Measurements from ENCODE around the gene SAMD14.
A peak's percentile ranks its signal among the peaks of the same experiment; 100 is the strongest.

Gene SAMD14

DNA sequence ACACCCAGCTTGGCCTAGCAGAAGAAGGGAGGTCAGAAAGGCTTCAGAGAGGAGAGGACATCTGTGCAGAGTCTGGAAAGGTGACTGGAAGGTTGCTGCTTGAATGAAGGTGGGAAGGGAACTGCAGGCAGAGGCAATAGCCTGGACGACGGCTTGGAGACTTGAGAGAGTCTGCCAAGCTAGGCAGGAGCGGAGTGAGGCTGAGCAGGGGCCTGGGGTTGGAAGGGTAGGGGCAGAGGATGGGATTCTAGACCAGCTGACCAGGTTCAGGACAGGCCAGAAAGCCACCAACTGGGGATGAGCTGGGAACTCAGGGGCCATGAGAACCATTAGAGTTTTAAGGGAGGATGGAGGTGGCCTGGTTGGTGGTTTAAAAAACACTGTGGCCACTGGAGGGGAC is 35.5 kb upstream of the SAMD14 start:
- no peak for DNase-seq (ENCODE audit: low read depth in 2 of 2, low spot score in 1 of 2)

DNA sequence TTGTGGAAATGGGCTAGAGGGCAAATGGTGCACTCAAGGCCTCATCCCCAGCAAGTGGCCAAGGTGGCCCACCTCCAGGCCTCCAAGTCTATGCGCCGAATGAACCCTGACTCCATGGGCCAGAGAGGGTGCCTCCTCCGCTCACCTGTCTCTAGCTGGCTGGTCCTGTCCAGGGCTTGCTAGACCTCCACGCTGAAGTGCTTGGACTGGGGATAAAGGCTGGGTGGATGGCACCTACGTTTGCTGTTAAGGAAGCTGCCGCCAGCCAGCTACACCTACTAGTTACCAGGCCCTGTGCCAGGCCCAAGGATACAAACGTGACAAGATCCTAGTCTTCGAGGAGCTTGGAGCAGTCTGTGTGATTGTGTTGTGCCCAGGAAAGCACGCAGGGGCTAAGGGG is 35.1 kb upstream of the SAMD14 start:
- no peak for DNase-seq (ENCODE audit: low read depth in 2 of 2, low spot score in 1 of 2)

DNA sequence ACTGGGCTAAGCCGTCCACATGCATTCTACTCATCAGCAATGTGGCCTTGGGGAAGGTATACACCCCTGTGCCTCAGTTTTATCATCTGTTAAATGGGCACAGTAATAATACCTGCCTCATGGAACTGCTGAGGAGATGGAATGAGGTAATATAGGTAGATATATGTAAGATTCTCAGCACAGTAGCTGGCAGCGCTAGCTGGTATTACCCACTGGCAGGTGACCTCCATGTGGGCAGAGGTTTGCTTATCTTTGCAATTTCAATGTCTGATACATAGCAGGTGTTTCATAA is 34.7 kb upstream of the SAMD14 start:
- no peak for DNase-seq (ENCODE audit: low read depth in 2 of 2, low spot score in 1 of 2)

DNA sequence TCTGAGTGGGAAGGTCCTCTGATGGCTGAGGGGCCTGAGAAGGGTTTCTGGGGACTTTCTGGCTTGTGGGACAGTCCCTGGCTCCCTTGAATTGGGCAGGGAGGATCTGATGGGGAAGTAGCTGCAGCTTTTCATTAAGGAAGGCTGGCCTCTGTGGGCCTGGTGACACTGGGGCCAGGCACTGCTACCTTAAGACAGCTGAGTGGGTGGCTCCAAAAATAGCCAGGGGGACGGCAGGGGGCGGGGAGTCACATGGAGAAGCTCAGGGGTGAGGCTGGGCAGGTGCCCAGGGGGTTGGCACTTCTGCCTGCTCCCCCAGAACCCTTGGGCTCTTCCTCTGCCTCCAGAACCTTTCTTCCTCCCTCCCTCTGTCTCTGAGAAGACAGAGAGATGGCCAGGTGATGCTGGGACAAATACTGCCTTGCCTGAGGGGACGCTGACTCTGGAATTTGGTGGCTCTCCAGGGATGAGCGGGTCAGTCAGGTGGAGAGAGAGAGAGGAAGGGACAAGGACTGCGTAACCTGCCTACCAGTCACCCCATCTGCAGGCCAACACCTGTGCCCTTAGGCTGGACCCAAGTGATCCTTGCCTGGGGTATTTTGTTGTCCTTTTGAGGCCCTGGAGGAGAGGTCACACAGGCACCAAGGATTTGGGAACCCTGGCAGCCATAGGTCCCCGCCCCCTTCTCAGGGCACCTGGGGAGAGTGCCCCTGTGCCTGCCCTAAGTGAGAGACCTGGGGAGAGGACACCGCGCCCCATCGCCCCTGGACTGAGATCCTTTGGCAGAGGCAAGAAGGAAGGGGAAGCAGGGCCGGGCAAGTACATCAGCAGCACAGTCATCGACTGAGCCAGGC is 34.1 kb upstream of the SAMD14 start:
- DNase-seq (ENCODE audit: low read depth in 2 of 2, low spot score in 1 of 2), result no peak

DNA sequence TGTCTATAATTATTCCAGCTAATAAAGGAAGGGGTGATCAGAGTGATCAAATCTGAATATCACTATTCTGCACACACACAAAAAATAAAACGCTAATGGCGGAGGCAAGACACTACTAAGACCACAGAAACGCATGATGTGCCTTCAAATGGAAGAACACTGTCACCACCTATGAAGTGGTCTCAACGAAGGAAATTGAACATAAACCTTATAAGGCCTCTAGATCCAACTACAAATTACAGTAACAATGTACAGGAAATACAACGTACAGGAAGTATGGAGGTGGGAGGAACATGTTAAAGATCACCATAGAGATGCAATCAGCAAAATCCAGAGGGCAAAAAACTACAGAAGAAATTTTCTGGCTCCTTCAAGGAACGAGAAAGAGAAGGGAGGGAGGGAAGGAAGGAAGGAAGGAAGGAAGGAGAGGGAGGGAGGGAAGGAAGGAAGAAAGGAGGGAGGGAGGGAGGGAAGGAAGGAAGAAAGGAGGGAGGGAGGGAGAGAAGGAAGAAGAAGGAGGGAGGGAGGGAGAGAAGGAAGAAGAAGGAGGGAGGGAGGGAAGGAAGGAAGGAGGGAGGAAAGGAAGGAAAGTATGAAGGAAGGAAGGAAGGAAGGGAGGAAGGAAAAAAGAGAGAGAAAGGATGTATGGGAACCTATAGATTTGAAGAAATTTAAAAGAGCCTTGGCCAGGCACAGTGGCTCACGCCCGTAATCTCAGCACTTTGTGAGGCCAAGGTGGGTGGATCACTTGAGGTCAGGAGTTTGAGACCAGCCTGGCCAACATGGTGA is 32.7 kb upstream of the SAMD14 start:
- no peak for DNase-seq (ENCODE audit: low read depth in 2 of 2, low spot score in 1 of 2)

DNA sequence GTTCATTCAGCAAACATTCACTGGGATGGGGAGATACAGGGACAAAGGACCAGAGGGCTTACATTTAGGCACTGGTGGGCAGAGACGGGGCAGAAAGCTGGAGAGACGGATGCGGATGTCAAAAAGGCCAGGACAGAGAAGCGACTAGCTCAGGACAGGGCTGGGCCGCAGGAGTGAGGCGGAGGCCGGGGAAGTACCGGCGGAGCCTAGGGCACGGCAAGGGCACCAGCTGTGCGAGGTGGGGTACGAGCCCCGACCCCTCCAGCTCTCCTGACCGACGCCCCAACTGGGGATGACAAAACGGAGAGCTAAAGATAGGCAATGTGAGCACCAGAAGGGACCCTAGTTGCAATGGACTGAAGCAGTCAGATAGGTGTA is 31.9 kb upstream of the SAMD14 start:
- no peak for DNase-seq (ENCODE audit: low read depth in 2 of 2, low spot score in 1 of 2)

- peak; percentile 89 to 91 for DNase-seq (ENCODE audit: low read depth in 2 of 2, low spot score in 1 of 2)
Measured at GRCh38 chr17:50161023-50161910, 31.3 kb upstream of the SAMD14 start.

GRCh38 chr17:50157891-50158290 is 27.9 kb upstream of the SAMD14 start:
- DNase-seq (ENCODE audit: low read depth in 2 of 2, low spot score in 1 of 2), result no peak

DNA sequence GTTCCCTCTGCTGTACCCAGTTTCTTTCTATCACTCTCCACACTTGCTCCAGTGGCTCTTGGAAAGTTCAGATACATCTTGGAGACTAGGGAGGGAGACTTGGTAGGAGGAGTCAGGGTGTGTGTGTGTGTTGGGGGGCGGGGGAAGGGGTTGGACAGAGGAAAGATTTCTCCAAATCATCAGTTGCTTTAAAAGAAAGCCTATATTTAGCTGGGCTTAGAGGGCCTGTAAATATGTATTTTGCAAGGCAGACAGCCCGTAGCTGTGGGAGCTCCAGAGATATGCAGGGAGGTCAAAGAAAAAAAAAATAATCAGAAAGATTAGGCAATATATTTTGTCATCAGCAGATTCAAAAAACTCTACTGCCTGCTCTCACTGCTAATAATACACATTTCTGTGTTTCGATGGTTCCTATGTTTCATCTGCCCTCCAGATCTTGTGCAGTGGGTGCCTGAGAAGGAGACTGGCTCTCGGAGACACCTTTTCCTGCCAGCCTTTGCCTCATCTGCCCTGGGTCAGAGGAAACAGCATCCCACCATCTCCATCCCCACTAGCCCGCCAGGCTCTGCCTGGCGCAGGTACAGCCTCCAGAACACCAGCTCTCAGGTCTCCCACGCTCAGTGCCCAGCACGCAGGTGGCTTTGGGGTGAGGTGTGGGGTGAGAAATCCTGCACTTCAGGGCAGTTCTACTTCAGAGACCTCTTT is 25.3 kb upstream of the SAMD14 start:
- DNase-seq (ENCODE audit: low read depth in 2 of 2, low spot score in 1 of 2), result no peak

DNA sequence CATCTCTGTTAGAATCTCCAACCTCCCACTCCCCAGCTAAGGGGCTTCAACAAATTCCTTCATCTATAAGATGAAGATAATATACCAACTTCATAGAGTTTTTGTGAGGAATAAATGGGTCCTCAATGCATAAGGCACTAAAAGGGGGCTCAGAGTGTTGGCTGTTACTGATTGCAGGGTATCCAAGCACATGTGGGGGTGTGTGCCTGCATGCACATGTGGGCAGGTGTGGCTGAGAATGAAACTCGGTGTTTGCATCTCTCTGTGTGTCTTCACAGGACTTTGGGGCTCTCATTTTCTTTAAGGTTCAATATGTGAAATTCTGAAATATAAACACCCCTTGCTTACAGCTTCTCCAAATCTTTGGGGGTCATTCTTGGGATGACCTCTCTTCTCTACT is 24.6 kb upstream of the SAMD14 start:
- no peak for DNase-seq (ENCODE audit: low read depth in 2 of 2, low spot score in 1 of 2)

DNA sequence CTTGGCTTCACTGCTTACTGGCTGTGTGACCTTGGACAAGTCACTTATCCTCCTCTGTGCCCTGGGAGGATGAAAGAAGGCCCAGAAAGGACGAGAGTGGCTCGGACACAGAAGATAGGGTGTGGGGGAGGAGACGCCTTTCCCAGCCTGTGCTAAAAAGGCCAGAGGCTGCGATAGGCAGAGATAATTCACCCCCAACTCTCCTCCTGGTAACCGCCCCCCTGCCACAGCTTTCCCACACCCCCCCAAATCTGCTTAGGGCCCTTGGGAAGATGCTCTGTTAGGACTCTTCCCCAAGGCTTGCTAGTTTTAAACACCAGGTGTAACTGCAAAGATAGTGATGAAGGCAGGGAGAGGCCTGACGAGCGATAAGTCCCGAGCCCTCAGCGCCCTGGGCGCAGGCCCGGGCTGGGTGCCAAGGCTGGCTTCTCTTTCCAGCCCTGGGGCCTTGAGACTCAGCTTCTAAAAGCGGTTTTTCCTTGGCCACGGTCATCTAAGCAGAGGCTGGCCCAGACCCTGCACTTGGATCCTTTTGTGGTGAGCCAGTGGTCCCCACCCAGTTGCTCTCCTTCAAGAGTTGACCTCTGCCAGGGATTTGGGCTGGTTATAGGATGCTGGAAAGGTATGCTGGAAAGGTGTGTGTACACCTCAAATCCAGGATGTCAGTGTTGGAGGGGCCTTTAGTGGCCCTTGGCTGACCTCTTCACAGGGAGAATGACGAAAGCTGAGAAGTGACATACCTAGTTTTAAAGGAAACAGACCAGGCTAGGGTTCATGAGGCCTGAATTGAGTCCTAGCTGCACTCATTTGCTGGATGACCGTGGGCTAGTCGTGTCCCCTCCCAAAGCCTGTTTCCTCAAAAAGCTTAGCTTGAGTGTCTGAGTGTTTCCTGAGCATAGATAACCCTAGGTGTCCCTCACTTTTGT is 24.0 kb upstream of the SAMD14 start:
- no peak for DNase-seq (ENCODE audit: low read depth in 2 of 2, low spot score in 1 of 2)

DNA sequence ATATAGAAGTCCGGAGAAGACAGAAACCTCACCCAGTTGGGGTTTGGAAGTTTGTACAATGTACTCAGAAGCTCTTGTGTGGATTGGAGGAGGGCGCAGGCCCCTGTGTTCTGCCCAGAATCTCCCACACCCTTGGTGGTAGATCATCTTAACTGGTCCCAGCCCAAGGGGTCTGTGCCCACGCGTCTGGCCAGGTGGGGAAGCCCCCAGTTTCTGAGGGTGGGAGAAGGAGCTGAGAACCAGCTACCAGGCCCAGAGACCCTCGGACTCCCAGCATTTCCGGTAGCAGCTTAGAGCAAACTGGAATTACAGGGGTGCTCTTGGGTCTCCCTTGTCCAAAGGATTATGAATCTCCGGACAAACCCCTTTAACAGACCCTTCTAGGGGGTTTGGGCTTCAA is 22.8 kb upstream of the SAMD14 start:
- no peak for DNase-seq (ENCODE audit: low read depth in 2 of 2, low spot score in 1 of 2)

GRCh38 chr17:50151937-50152547 is 22.1 kb upstream of the SAMD14 start:
- no peak for DNase-seq (ENCODE audit: low read depth in 2 of 2, low spot score in 1 of 2)

DNA sequence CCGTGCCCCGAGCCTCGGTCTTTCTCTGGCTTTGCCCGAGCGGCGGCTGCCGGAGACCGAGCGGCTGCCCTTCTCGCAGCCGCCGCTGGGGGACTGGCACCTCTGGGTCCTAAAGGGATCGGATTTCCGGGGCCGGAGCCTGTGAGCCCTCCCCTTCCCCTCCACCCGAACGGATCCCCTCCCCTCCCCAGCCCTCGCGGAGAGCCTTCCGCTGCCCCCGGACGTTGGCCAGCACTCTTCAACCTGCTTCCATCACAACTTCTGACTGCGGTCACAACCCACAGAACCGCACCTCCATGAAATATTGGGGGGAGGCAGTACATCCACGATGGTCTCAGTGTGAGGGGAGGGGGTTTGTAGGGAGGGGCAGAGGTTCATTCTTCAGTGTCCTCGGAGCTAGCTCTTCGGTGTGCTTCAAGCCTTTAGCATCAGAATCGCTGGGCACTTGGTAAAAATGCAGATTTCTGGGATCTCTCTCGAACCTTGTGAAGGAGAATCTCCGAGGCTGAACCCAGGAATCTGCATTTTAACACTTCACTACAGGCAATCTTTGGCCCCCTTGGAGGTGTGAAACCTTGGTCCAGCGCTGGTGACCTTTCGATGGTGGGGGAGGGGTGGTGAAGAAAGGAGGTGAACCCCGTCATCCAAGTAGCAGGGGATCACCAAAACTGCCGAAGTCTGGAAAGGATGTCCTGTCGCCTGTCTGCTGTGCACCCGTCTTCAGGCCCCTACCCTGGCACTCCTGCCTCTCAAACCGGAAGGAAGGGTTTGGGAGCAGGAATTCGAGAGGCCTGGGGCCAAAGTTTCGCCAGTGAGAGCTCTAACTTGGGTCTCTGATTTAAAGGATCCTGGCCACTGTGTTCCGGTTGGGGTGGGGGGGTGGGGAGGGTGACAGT is 21.3 kb upstream of the SAMD14 start:
- peak; percentile 54 to 73 for DNase-seq (ENCODE audit: low read depth in 2 of 2, low spot score in 1 of 2)

GRCh38 chr17:50150354-50151040 is 20.5 kb upstream of the SAMD14 start, which contains the start of gene PPP1R9B:
PPP1R9B (minus strand) TSS chr17:50150677; CDS start chr17:50150513, 164 bp downstream.
- no peak for DNase-seq (ENCODE audit: low read depth in 2 of 2, low spot score in 1 of 2)

GRCh38 chr17:50149417-50150353 is 19.7 kb upstream of the SAMD14 start:
- DNase-seq (ENCODE audit: low read depth in 2 of 2, low spot score in 1 of 2), result no peak

- DNase-seq (ENCODE audit: low read depth in 2 of 2, low spot score in 1 of 2), result no peak
Measured at GRCh38 chr17:50149091-50149416, 19.1 kb upstream of the SAMD14 start.

Data from stimulated activated CD8-positive, alpha-beta memory T cell treated with anti-CD3 and anti-CD28 coated beads, Interleukin-4, amount 100 ng/mL, for 4 hours (primary cell).